GM23338 (cell line): ENCODE data around the gene SCNN1G. TPM values are rescaled to one million over a fixed set of nuclear protein-coding genes. Genes with fewer than 3 reads are reported as not detected.

Experiments used
- ATAC-seq: fragments of 200-7000 bp; cut with Tn5 transposase; 3 replicates; pipeline ENCODE4 v1.9.1; 2020
- DNase-seq: peaks from one replicate; pipeline ENCODE4 v3.0.0-alpha.2; 2015; ENCODE audit warnings: low spot score
- H2AFZ ChIP-seq: fragments of 200-600 bp; sonication (generic); 2 replicates; pipeline ENCODE4 v1.8.0; 2016; ENCODE audit warnings: antibody characterized with exemption, mild to moderate bottlenecking, moderate library complexity
- H3F3A ChIP-seq: fragments of 200-600 bp; sonication (generic); replicated peaks from 2 replicates; pipeline ENCODE4 v1.8.0; 2017; ENCODE audit warnings: antibody characterized with exemption, mixed run types, low read depth
- H3K27ac ChIP-seq: fragments of 200-600 bp; sonication (generic); 2 replicates; pipeline ENCODE4 v1.6.1; 2016; ENCODE audit warnings: low read depth
- H3K27me3 ChIP-seq: fragments of 200-600 bp; sonication (generic); 2 replicates; pipeline ENCODE4 v1.8.0; 2016; ENCODE audit warnings: mild to moderate bottlenecking, mixed run types, moderate library complexity; ENCODE audit not compliant: insufficient read depth
- H3K36me3 ChIP-seq: fragments of 200-600 bp; sonication (generic); 2 replicates; pipeline ENCODE4 v1.8.0; 2016; ENCODE audit warnings: mild to moderate bottlenecking; ENCODE audit not compliant: insufficient read depth
- H3K4me1 ChIP-seq: fragments of 200-600 bp; sonication (generic); 2 replicates; pipeline ENCODE4 v1.8.0; 2016; ENCODE audit warnings: mild to moderate bottlenecking, moderate library complexity; ENCODE audit not compliant: insufficient read depth
- H3K4me2 ChIP-seq: fragments of 200-600 bp; sonication (generic); 2 replicates; pipeline ENCODE4 v1.7.1; 2017; ENCODE audit warnings: mixed run types
- H3K4me3 ChIP-seq: fragments of 200-600 bp; sonication (generic); 2 replicates; pipeline ENCODE4 v1.6.1; 2016; ENCODE audit warnings: mixed run types
- H3K79me2 ChIP-seq: fragments of 200-600 bp; sonication (generic); replicated peaks from 2 replicates; pipeline ENCODE4 v1.8.0; 2017; ENCODE audit warnings: mild to moderate bottlenecking; ENCODE audit not compliant: insufficient read depth
- H3K9me2 ChIP-seq: fragments of 200-600 bp; sonication (generic); 2 replicates; pipeline ENCODE4 v1.8.0; 2017; ENCODE audit not compliant: insufficient read depth
- H4K20me1 ChIP-seq: fragments of 200-600 bp; sonication (generic); replicated peaks from 2 replicates; pipeline ENCODE4 v1.8.0; 2017; ENCODE audit warnings: mild to moderate bottlenecking; ENCODE audit not compliant: insufficient read depth
- H3K27ac Mint-ChIP-seq: 2 replicates; pipeline ENCODE4 v1.8.0; 2020; ENCODE audit warnings: inconsistent platforms, mild to moderate bottlenecking, moderate library complexity, mixed read lengths
- H3K27me3 Mint-ChIP-seq: 3 replicates; pipeline ENCODE4 v1.8.0; 2022; ENCODE audit warnings: low read depth, mild to moderate bottlenecking, moderate library complexity, mixed read lengths, inconsistent platforms; ENCODE audit not compliant: insufficient read depth, poor library complexity
- H3K36me3 Mint-ChIP-seq: 3 replicates; pipeline ENCODE4 v1.8.0; 2021; ENCODE audit warnings: low read depth, mild to moderate bottlenecking, inconsistent platforms, moderate library complexity, mixed read lengths
- H3K4me1 Mint-ChIP-seq: 3 replicates; pipeline ENCODE4 v1.8.0; 2020; ENCODE audit warnings: mild to moderate bottlenecking, inconsistent platforms, mixed read lengths
- H3K4me3 Mint-ChIP-seq: 3 replicates; pipeline ENCODE4 v1.8.0; 2021; ENCODE audit warnings: moderate library complexity, mild to moderate bottlenecking, inconsistent platforms, mixed read lengths
- H3K9me3 Mint-ChIP-seq: 3 replicates; pipeline ENCODE4 v1.8.0; 2020; ENCODE audit warnings: moderate library complexity, mild to moderate bottlenecking, inconsistent platforms, mixed read lengths
- EZH2phosphoT487 ChIP-seq: fragments of 200-600 bp; sonication (generic); IDR thresholded peaks from one replicate; pipeline ENCODE4 v1.8.1; 2018; ENCODE audit warnings: antibody characterized with exemption; ENCODE audit not compliant: unreplicated experiment
- NANOG ChIP-seq: IDR thresholded peaks from 2 replicates; pipeline ENCODE4 v1.6.1; 2016; ENCODE audit warnings: antibody characterized with exemption, borderline replicate concordance
- POLR2AphosphoS5 ChIP-seq: IDR thresholded peaks from 2 replicates; pipeline ENCODE4 v1.6.1; 2016; ENCODE audit warnings: antibody characterized with exemption, low read depth
- STAT1 ChIP-seq: IDR thresholded peaks from one replicate; pipeline ENCODE4 v1.6.1; 2016; ENCODE audit warnings: antibody characterized with exemption; ENCODE audit not compliant: unreplicated experiment
- ZNF114 ChIP-seq: fragments of 250-450 bp; sonication (Bioruptor Pico); IDR thresholded peaks from 2 replicates; pipeline ENCODE4 v1.5.0; 2020; ENCODE audit warnings: mild to moderate bottlenecking, moderate library complexity
- ZNF331 ChIP-seq: fragments of 250-450 bp; sonication (Bioruptor Pico); IDR thresholded peaks from 2 replicates; pipeline ENCODE4 v1.5.0; 2020; ENCODE audit warnings: low read depth, mild to moderate bottlenecking, moderate library complexity
- polyA plus RNA-seq: library from polyadenylated mRNA; unstranded; fragments of >200 nt; fragmentation: Nextera tagmentation; extraction: Ambion mirVana; gene quantifications from 2 replicates; pipeline ENCODE4 v1.2.1, GENCODE V29; 2016
- total RNA-seq: library from RNA; depleted of rRNA; stranded (reverse); fragments of >200 nt; shearing (Covaris generic); gene quantifications from 2 replicates; pipeline ENCODE4 v1.2.3, GENCODE V29; 2014
- TF ChIP-seq, protein P1 (sequence below): IDR thresholded peaks from 2 replicates; pipeline ENCODE4 v1.6.1; 2016; ENCODE audit warnings: antibody characterized with exemption
- TF ChIP-seq, protein P2 (sequence below), 2 experiments: fragments of 200-600 bp in 1 of 2; sonication (generic) in 1 of 2; conservative IDR thresholded peaks; 2 replicates each; pipeline versions ENCODE4 v1.5.1 to v1.6.1; 2016 to 2017; ENCODE audit warnings: antibody characterized with exemption in 2 of 2, low read depth in 2 of 2, mild to moderate bottlenecking in 2 of 2, moderate library complexity in 1 of 2
- TF ChIP-seq, protein P3 (sequence below): fragments of 250-450 bp; sonication (Bioruptor Pico); IDR thresholded peaks from 2 replicates; pipeline ENCODE4 v1.5.0; 2020; ENCODE audit warnings: mild to moderate bottlenecking, moderate library complexity

Gene SCNN1G
- total and polyA plus RNA-seq, 2 experiments from 2014 or later = 0.97 to 1.1 TPM

DNA sequence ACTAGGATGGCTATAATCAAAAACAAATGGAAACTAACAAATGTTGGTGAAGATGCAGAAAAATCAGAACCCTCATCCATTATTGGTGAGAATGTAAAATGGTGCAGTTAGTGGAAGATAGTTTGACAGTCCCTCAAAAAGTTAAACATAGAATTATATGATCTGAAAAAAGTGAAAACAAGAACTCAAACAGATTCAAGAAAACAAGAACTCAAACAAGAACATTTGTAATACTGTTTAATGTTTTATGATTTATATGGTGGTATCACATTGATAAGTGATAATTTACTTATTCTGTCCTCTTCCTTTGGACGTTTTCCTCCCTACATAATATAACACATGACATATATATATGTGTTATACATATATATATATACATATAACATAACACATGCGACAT, 45.3 kb upstream of the SCNN1G start:
- ATAC-seq (no peak), DNase-seq (no peak)
- Histone ChIP-seq H3K79me2 (peaks cover 100% of the 10 kb centered on the region), H3K4me1 (peaks cover 17% of the 10 kb centered on the region), H3K27ac (no peak overlapping the region), H3K4me3 (no peak overlapping the region), H3K9me2 (no peaks in the 10 kb centered on the region), H3F3A (no peaks in the 10 kb centered on the region), H4K20me1 (peaks cover 17% of the 10 kb centered on the region), H3K4me2 (no peak overlapping the region), H3K27me3 (no peaks in the 10 kb centered on the region), H3K36me3 (no peaks in the 10 kb centered on the region), H2AFZ (no peak overlapping the region)
- Mint-ChIP-seq H3K27me3 (peaks cover 5% of the 10 kb centered on the region), H3K4me3 (no peak overlapping the region), H3K36me3 (peaks cover 8% of the 10 kb centered on the region; the same call in 2 of the 3 replicates), H3K9me3 (peaks cover 5% of the 10 kb centered on the region; the same call in 1 of the 3 replicates), H3K4me1 (peaks cover 21% of the 10 kb centered on the region; the same call in 2 of the 3 replicates), H3K27ac (no peak overlapping the region)
- TF ChIP-seq, protein P1, sequence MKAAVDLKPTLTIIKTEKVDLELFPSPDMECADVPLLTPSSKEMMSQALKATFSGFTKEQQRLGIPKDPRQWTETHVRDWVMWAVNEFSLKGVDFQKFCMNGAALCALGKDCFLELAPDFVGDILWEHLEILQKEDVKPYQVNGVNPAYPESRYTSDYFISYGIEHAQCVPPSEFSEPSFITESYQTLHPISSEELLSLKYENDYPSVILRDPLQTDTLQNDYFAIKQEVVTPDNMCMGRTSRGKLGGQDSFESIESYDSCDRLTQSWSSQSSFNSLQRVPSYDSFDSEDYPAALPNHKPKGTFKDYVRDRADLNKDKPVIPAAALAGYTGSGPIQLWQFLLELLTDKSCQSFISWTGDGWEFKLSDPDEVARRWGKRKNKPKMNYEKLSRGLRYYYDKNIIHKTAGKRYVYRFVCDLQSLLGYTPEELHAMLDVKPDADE = no peak
- TF ChIP-seq EZH2phosphoT487 = no peak
- TF ChIP-seq STAT1 = no peak
- TF ChIP-seq, protein P2, sequence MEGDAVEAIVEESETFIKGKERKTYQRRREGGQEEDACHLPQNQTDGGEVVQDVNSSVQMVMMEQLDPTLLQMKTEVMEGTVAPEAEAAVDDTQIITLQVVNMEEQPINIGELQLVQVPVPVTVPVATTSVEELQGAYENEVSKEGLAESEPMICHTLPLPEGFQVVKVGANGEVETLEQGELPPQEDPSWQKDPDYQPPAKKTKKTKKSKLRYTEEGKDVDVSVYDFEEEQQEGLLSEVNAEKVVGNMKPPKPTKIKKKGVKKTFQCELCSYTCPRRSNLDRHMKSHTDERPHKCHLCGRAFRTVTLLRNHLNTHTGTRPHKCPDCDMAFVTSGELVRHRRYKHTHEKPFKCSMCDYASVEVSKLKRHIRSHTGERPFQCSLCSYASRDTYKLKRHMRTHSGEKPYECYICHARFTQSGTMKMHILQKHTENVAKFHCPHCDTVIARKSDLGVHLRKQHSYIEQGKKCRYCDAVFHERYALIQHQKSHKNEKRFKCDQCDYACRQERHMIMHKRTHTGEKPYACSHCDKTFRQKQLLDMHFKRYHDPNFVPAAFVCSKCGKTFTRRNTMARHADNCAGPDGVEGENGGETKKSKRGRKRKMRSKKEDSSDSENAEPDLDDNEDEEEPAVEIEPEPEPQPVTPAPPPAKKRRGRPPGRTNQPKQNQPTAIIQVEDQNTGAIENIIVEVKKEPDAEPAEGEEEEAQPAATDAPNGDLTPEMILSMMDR (conservative IDR thresholded peaks at IDR 0.05; ENCODE audit: low read depth in 2 of 2) = no peak

DNA sequence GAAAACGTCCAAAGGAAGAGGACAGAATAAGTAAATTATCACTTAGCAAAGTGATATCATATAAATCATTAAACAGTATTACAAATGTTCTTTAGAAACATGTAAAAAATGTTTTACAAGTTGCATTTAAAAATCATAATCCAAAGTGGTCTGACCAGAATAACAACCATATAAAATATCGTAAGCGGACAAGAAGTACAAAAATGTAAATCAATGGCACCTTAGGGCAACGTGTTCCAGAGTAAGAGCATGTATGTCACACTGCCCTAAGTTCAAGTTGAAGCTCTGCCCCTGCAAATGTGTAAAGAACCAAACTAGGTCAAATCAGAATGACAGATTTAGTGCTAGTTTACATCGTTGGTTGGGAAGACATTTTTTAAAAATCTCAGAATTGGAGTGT, 44.7 kb upstream of the SCNN1G start:
- Mint-ChIP-seq H3K36me3 (peaks cover 8% of the 10 kb centered on the region; the same call in 2 of the 3 replicates), H3K27me3 (peaks cover 5% of the 10 kb centered on the region), H3K4me1 (peaks cover 17% of the 10 kb centered on the region; the same call in 2 of the 3 replicates), H3K27ac (no peak overlapping the region), H3K9me3 (peaks cover 5% of the 10 kb centered on the region; the same call in 1 of the 3 replicates), H3K4me3 (no peak overlapping the region)
- DNase-seq = no peak
- Histone ChIP-seq H2AFZ (no peak overlapping the region), H3K4me2 (no peak overlapping the region), H3K36me3 (no peaks in the 10 kb centered on the region), H3K4me3 (no peak overlapping the region), H3K9me2 (no peaks in the 10 kb centered on the region), H3K79me2 (peaks cover 100% of the 10 kb centered on the region), H3K27me3 (no peaks in the 10 kb centered on the region), H3K27ac (no peak overlapping the region), H3K4me1 (peaks cover 16% of the 10 kb centered on the region), H3F3A (no peaks in the 10 kb centered on the region), H4K20me1 (peaks cover 18% of the 10 kb centered on the region)
- no peak for ATAC-seq
- TF ChIP-seq, protein P2 (conservative IDR thresholded peaks at IDR 0.05; ENCODE audit: low read depth in 2 of 2) = no peak
- TF ChIP-seq, protein P3, sequence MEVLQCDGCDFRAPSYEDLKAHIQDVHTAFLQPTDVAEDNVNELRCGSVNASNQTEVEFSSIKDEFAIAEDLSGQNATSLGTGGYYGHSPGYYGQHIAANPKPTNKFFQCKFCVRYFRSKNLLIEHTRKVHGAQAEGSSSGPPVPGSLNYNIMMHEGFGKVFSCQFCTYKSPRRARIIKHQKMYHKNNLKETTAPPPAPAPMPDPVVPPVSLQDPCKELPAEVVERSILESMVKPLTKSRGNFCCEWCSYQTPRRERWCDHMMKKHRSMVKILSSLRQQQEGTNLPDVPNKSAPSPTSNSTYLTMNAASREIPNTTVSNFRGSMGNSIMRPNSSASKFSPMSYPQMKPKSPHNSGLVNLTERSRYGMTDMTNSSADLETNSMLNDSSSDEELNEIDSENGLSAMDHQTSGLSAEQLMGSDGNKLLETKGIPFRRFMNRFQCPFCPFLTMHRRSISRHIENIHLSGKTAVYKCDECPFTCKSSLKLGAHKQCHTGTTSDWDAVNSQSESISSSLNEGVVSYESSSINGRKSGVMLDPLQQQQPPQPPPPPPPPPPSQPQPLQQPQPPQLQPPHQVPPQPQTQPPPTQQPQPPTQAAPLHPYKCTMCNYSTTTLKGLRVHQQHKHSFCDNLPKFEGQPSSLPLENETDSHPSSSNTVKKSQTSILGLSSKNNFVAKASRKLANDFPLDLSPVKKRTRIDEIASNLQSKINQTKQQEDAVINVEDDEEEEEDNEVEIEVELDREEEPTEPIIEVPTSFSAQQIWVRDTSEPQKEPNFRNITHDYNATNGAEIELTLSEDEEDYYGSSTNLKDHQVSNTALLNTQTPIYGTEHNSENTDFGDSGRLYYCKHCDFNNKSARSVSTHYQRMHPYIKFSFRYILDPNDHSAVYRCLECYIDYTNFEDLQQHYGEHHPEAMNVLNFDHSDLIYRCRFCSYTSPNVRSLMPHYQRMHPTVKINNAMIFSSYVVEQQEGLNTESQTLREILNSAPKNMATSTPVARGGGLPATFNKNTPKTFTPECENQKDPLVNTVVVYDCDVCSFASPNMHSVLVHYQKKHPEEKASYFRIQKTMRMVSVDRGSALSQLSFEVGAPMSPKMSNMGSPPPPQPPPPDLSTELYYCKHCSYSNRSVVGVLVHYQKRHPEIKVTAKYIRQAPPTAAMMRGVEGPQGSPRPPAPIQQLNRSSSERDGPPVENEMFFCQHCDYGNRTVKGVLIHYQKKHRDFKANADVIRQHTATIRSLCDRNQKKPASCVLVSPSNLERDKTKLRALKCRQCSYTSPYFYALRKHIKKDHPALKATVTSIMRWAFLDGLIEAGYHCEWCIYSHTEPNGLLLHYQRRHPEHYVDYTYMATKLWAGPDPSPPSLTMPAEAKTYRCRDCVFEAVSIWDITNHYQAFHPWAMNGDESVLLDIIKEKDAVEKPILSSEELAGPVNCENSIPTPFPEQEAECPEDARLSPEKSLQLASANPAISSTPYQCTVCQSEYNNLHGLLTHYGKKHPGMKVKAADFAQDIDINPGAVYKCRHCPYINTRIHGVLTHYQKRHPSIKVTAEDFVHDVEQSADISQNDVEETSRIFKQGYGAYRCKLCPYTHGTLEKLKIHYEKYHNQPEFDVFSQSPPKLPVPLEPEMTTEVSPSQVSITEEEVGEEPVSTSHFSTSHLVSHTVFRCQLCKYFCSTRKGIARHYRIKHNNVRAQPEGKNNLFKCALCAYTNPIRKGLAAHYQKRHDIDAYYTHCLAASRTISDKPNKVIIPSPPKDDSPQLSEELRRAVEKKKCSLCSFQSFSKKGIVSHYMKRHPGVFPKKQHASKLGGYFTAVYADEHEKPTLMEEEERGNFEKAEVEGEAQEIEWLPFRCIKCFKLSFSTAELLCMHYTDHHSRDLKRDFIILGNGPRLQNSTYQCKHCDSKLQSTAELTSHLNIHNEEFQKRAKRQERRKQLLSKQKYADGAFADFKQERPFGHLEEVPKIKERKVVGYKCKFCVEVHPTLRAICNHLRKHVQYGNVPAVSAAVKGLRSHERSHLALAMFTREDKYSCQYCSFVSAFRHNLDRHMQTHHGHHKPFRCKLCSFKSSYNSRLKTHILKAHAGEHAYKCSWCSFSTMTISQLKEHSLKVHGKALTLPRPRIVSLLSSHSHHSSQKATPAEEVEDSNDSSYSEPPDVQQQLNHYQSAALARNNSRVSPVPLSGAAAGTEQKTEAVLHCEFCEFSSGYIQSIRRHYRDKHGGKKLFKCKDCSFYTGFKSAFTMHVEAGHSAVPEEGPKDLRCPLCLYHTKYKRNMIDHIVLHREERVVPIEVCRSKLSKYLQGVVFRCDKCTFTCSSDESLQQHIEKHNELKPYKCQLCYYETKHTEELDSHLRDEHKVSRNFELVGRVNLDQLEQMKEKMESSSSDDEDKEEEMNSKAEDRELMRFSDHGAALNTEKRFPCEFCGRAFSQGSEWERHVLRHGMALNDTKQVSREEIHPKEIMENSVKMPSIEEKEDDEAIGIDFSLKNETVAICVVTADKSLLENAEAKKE = no peak
- TF ChIP-seq ZNF114 (CRISPR knock-in tag) (no peak), ZNF331 (CRISPR knock-in tag) (no peak), NANOG (no peak), POLR2AphosphoS5 (no peak)
